NT2/D1 (cell line): Measurements from ENCODE around the gene SPAM1.

Experiments
- DNase-seq: peaks from one replicate; pipeline ENCODE4 v3.0.0-alpha.2; 2011; ENCODE audit warnings: low read depth, low spot score
- H3K27me3 ChIP-seq: 2 replicates; pipeline ENCODE4 v1.6.0; 2011; ENCODE audit warnings: mild to moderate bottlenecking; ENCODE audit not compliant: insufficient read length, insufficient read depth
- H3K36me3 ChIP-seq: 2 replicates; pipeline ENCODE4 v1.6.1; 2011; ENCODE audit warnings: mild to moderate bottlenecking, low read length, mixed read lengths; ENCODE audit not compliant: insufficient read depth, insufficient read length
- H3K4me1 ChIP-seq: 2 replicates; pipeline ENCODE4 v1.5.1; 2011; ENCODE audit not compliant: insufficient read depth, insufficient read length
- H3K4me3 ChIP-seq: 2 replicates; pipeline ENCODE4 v1.5.1; 2011; ENCODE audit warnings: low read depth; ENCODE audit not compliant: insufficient read length
- H3K9ac ChIP-seq: 2 replicates; pipeline ENCODE4 v1.6.0; 2011; ENCODE audit warnings: low read depth; ENCODE audit not compliant: insufficient read length
- H3K9me3 ChIP-seq: 2 replicates; pipeline ENCODE4 v1.5.1; 2011; ENCODE audit warnings: mild to moderate bottlenecking, low read length; ENCODE audit not compliant: insufficient read depth
- SUZ12 ChIP-seq: IDR thresholded peaks from 2 replicates; pipeline ENCODE4 v1.6.1; 2011; ENCODE audit not compliant: insufficient read length, insufficient read depth; ENCODE audit errors: extremely low read depth
- YY1 ChIP-seq: IDR thresholded peaks from 2 replicates; pipeline ENCODE4 v1.6.1; 2011; ENCODE audit not compliant: insufficient read length, insufficient read depth
- ZNF274 ChIP-seq: IDR thresholded peaks from 2 replicates; pipeline ENCODE4 v1.6.1; 2011; ENCODE audit warnings: mild to moderate bottlenecking, low read depth, low read length

SPAM1 gene

DNA sequence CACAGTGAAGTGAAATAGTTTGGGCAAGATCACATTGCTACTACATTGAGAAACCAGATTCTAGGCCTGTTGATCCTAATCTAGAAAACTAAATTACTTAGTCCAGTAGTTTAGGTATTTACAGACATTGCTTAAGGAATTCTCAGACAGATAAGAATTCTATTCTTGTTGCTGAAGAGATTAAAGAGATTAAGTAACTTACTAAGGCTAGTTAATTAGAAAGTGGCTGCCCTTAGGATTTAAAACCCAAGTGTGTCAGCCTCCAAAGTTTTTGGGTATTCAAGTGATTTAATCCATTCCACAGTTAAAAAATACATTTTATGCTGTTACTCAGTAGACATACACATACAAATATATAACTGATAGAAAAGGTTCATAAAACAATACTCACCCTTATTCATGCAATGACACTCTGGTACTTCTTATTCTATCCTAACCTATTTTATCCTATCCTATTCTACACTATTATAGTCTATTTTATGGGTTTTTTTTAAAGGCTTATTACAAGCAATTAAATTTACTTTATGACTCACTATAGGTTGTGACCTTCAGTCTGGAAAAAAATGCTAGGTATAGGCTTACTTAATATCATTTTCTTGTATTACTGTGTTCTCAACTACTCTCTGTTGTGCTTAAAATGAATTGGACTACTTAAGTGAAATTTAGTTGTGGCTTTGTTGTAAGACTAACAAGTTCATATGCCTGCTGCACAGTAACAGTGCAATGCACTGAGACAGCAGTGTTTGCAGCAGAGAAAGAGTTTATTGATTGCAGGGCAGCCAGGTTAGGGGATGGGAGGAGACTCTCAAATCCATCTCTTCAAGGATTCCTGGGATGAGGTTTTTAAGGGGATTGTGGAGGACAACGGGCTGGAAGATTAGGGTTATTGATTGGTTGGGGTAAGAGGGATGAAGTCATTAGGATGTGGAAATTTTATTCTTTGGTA lies 10.7 kb downstream of the SPAM1 start:
- TF ChIP-seq SUZ12 (no peak), ZNF274 (no peak), YY1 (no peak)
- no peak for DNase-seq
- H3K4me3 ChIP-seq, result no peak overlapping the region

DNA sequence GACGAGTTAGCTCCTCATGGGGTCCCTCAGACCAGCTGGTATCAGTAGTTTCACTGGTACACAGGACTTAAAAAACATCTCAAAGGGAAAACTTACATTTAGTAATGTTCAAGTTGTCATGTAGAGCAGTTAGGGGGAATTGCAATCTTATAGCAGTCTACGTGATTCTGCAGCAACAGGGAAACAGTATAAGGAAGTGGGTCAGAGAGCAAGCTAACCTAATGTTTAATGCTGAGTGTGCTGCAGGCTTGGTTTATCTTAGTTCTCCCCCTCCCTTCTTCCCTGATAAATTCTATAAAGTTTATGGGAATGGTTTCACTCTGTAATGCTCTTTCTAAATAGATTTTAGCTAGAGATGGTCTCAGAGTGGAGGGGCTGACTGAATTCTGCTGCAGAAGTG lies 11.3 kb downstream of the SPAM1 start:
- no peak for DNase-seq
- no peaks in the 10 kb centered on the region for H3K4me1 ChIP-seq
- H3K9me3 ChIP-seq, result peaks cover 13% of the 10 kb centered on the region
- H3K4me3 ChIP-seq, result no peak overlapping the region
- no peaks in the 10 kb centered on the region for H3K36me3 ChIP-seq
- no peak overlapping the region for H3K9ac ChIP-seq
- TF ChIP-seq YY1 (no peak), SUZ12 (no peak), ZNF274 (no peak)
- no peaks in the 10 kb centered on the region for H3K27me3 ChIP-seq

More for the DNA sequence above, 10.7 kb downstream of the SPAM1 start:
- Histone ChIP-seq H3K4me1 (no peaks in the 10 kb centered on the region), H3K9ac (no peak overlapping the region), H3K27me3 (no peaks in the 10 kb centered on the region), H3K36me3 (no peaks in the 10 kb centered on the region), H3K9me3 (peaks cover 13% of the 10 kb centered on the region)

DNA sequence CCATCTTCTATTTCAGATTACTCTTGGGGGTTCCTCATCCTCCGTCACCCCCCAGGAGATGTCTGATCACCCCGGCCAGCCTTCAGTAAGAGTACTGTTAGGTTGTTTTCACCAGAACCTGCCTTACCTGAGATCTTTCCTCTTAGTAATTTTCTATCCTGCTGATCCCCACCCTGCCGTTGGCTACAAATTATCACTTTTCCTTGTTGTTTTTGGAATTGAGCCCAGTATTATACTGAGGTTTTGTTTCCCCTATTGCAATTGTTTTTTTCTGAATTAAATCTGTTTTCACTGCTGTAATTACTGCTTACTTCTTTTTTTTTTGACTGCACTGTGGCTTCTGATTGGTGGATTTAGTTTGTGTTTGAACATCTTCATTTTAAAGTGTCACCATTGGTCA lies 14.7 kb downstream of the SPAM1 start:
- no peak for TF ChIP-seq YY1
- TF ChIP-seq ZNF274, result no peak
- no peak for TF ChIP-seq SUZ12

DNA sequence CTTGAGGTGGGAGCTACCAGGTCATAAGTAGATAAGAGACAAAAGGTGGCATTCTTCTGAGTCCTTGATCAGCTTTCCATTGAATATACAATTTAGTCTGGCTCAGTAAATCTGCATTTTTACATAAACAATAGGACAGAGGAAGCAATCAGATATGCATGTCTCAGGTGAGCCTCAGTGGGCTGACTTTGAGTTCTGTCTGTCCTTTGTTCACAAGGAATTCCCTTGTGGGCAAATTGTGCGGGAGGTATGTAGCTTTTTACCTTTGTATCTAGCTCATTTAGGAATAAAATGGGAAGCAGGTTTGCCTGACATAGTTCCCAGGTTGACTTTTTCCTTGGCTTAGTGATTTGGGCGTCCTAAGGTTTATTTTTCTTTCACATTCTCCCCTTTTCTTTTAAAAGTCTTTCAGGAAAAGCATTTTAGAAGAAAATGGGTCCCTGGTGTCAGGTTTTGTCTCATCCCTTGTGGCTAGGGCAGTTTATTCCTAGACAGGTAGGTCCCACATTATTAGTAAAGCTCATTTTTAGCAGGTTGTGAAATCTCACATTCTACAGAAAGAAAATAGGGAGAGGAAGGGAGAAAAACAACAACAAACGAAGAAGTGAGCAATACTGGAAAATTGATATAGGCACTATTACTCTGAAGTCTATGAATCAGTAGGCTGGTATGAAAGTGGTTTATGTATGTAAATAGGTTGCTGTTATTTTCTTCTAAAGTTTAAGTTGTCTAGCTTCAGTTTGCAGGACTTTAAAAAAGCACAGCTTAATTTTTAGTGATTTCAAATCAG lies 16.5 kb downstream of the SPAM1 start:
- no peak for DNase-seq
- Histone ChIP-seq H3K9me3 (0 out of 2 replicates have a peak, but pooled peaks cover 1% of the 10 kb centered on the region), H3K4me3 (no peak overlapping the region), H3K27me3 (no peaks in the 10 kb centered on the region), H3K4me1 (peaks cover 3% of the 10 kb centered on the region), H3K36me3 (no peaks in the 10 kb centered on the region), H3K9ac (no peak overlapping the region)
- TF ChIP-seq SUZ12 (no peak), ZNF274 (no peak), YY1 (no peak)

More for the DNA sequence above, 14.7 kb downstream of the SPAM1 start:
- Histone ChIP-seq H3K36me3 (no peaks in the 10 kb centered on the region), H3K9me3 (peaks cover 13% of the 10 kb centered on the region), H3K4me1 (no peaks in the 10 kb centered on the region), H3K9ac (no peak overlapping the region), H3K27me3 (no peaks in the 10 kb centered on the region), H3K4me3 (no peak overlapping the region)
- DNase-seq, result no peak

DNA sequence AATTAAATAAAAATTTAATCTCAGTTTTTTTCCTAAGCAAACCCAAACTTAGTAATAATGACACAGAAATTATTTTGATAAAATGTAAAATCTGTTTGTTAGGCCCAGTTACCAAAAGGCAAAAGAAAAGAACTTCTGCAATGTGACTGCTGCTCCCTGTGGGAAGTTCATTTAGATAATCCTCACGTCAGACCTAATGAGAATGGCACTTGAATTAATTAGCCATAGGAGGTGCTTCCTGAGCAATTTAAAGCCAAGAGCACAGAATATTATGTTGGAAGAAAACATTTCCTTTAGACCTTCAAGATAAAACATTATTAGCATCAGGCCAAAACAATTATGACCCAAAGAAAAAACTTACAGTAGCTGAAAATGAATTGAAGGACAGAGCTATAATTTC lies 19.4 kb downstream of the SPAM1 start:
- H3K27me3 ChIP-seq, result no peaks in the 10 kb centered on the region
- no peak for TF ChIP-seq YY1
- no peak for TF ChIP-seq ZNF274
- TF ChIP-seq SUZ12, result no peak
- H3K9me3 ChIP-seq, result no peaks in the 10 kb centered on the region
- no peaks in the 10 kb centered on the region for H3K36me3 ChIP-seq
- H3K9ac ChIP-seq, result no peak overlapping the region
- H3K4me3 ChIP-seq, result no peak overlapping the region
- peaks cover 3% of the 10 kb centered on the region for H3K4me1 ChIP-seq
- DNase-seq, result no peak

DNA sequence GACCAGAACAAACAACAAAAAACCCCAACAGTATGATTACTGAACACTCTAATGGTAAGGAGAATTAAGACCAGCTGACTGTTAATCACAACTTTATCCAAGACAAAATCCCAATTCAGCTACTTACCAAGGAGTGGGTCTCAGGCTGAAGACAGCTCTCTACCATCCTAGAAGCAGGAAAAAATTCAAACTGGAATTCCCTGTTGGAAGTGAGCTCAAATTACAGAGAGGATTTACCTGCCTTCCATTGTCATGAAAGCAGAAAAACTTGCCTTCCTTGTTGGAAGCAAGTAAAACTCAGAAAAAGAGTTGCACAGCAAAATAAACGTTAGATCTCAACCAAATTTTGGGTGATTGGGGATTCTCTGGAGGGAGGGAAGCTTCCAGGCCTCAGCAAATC lies 20.9 kb downstream of the SPAM1 start:
- H3K4me1 ChIP-seq, result peaks cover 3% of the 10 kb centered on the region
- no peaks in the 10 kb centered on the region for H3K9me3 ChIP-seq
- H3K9ac ChIP-seq, result no peak overlapping the region
- DNase-seq, result no peak
- no peak overlapping the region for H3K4me3 ChIP-seq
- TF ChIP-seq YY1, result no peak
- TF ChIP-seq ZNF274, result no peak
- TF ChIP-seq SUZ12, result no peak
- no peaks in the 10 kb centered on the region for H3K27me3 ChIP-seq
- H3K36me3 ChIP-seq, result no peaks in the 10 kb centered on the region

DNA sequence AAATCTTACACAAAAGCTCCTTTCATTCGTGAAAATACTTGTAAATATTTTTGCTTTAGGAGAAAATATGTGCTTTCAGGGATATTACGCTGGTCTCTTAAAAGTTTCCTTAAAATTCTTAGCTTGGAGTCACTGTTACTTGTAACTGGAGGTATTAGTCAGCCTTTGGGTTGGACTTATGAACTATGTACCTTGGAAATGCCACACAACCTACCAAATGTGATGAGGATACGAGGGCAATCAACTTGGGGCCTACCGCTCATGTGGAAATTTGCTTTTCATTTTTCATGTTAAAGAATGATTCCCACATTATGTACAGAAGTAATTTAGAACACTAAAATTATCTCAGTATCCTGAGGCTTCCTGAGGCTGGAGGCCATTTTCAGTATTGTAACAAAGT lies 23.1 kb downstream of the SPAM1 start:
- Histone ChIP-seq H3K4me3 (no peak overlapping the region), H3K27me3 (no peaks in the 10 kb centered on the region), H3K36me3 (no peaks in the 10 kb centered on the region), H3K4me1 (peaks cover 3% of the 10 kb centered on the region), H3K9ac (no peak overlapping the region), H3K9me3 (no peaks in the 10 kb centered on the region)
- DNase-seq, result no peak
- no peak for TF ChIP-seq ZNF274
- no peak for TF ChIP-seq YY1
